H1 (cell line): ENCODE measurements around the gene ZNF423. TPM values are rescaled to one million over a fixed set of nuclear protein-coding genes. Genes with fewer than 3 reads are reported as not detected.

Experiments
- CTCF ChIA-PET: fragments of 300-600 bp; sonication (Branson Sonifier 250); formaldehyde crosslinking; loops from one replicate; lab custom pipeline; 2021; ENCODE audit not compliant: partially characterized antibody; lab: Charles Lee
- POLR2A ChIA-PET: fragments of 300-600 bp; sonication (Branson Sonifier 250); formaldehyde crosslinking; loops from one replicate; lab custom pipeline; 2021; ENCODE audit warnings: inconsistent platforms; ENCODE audit not compliant: partially characterized antibody; lab: Charles Lee
- DNase-seq, 2 experiments: peaks; one replicate each; pipeline versions ENCODE4 v3.0.0 to v3.0.0-alpha.2; 2010 to 2022; ENCODE audit warnings: low spot score in 2 of 2, low read depth in 1 of 2, mixed read lengths in 1 of 2
- FAIRE-seq: peaks from 2 replicates; lab custom pipeline; 2011; peaks lifted over from hg19 to GRCh38; lab: Jason Lieb, UNC
- H2AFZ ChIP-seq: 2 replicates; pipeline ENCODE4 v1.8.1; 2012; ENCODE audit warnings: low read length, inconsistent platforms
- H2AK5ac ChIP-seq: 2 replicates; pipeline ENCODE4 v1.6.1; 2013; ENCODE audit warnings: low read depth, low read length
- H2BK120ac ChIP-seq: replicated peaks from 2 replicates; pipeline ENCODE3; 2013; ENCODE audit warnings: low read depth, low read length, inconsistent platforms
- H2BK12ac ChIP-seq: 2 replicates; pipeline ENCODE4 v1.6.1; 2013; ENCODE audit warnings: low read depth, low read length
- H2BK15ac ChIP-seq: 2 replicates; pipeline ENCODE4 v1.6.1; 2013; ENCODE audit warnings: low read length
- H2BK20ac ChIP-seq: 2 replicates; pipeline ENCODE4 v1.6.1; 2013; ENCODE audit warnings: low read length
- H2BK5ac ChIP-seq: 2 replicates; pipeline ENCODE4 v1.6.1; 2013; ENCODE audit warnings: low read depth, low read length
- H3K14ac ChIP-seq: 2 replicates; pipeline ENCODE4 v1.6.1; 2013; ENCODE audit warnings: inconsistent platforms; ENCODE audit not compliant: insufficient read length
- H3K18ac ChIP-seq: 2 replicates; pipeline ENCODE4 v1.6.1; 2013; ENCODE audit warnings: low read length; ENCODE audit errors: extremely low read depth
- H3K23ac ChIP-seq: 2 replicates; pipeline ENCODE4 v1.6.1; 2013; ENCODE audit warnings: inconsistent platforms; ENCODE audit not compliant: insufficient read length
- H3K23me2 ChIP-seq: 2 replicates; pipeline ENCODE4 v1.6.1; 2013; ENCODE audit warnings: low read depth, low read length
- H3K27ac ChIP-seq: 2 replicates; pipeline ENCODE4 v1.6.1; 2011; ENCODE audit warnings: low read depth, low read length, inconsistent platforms
- H3K27me3 ChIP-seq, 4 experiments: replicated peaks in 1 of 4; 1 replicate in 1 of 4; 2 replicates in 3 of 4; pipeline versions ENCODE4 v1.6.1 to v1.8.1; 2011 to 2013; ENCODE audit warnings: low read length in 3 of 4, mild to moderate bottlenecking in 3 of 4, inconsistent platforms in 2 of 4, mixed read lengths in 2 of 4, moderate library complexity in 1 of 4; ENCODE audit not compliant: control insufficient read depth in 3 of 4, insufficient read depth in 3 of 4; ENCODE audit errors: extremely low read depth in 1 of 4
- H3K36me3 ChIP-seq, 4 experiments: 2 replicates each; pipeline versions ENCODE4 v1.6.1 to v1.8.1; 2011 to 2013; ENCODE audit warnings: mild to moderate bottlenecking in 4 of 4, low read length in 3 of 4, moderate library complexity in 2 of 4, control low read depth in 1 of 4, inconsistent platforms in 1 of 4; ENCODE audit not compliant: insufficient read depth in 4 of 4, control insufficient read depth in 2 of 4
- H3K4ac ChIP-seq: replicated peaks from 2 replicates; pipeline ENCODE3; 2013; ENCODE audit warnings: low read length, low read depth, mixed read lengths, inconsistent platforms; ENCODE audit not compliant: insufficient read length
- H3K4me1 ChIP-seq, 4 experiments: replicated peaks in 1 of 4; 1 replicate in 1 of 4; 2 replicates in 3 of 4; pipeline versions ENCODE4 v1.6.1 to v1.8.1; 2011 to 2013; ENCODE audit warnings: low read length in 3 of 4, inconsistent platforms in 2 of 4, mixed read lengths in 1 of 4; ENCODE audit not compliant: insufficient read depth in 4 of 4, control insufficient read depth in 3 of 4
- H3K4me2 ChIP-seq, 2 experiments: 2 replicates each; pipeline versions ENCODE4 v1.6.1 to v1.8.1; 2011 to 2013; ENCODE audit warnings: low read depth in 2 of 2, low read length in 2 of 2, control low read depth in 1 of 2, inconsistent platforms in 1 of 2, mild to moderate bottlenecking in 1 of 2; ENCODE audit not compliant: insufficient read depth in 1 of 2
- H3K4me3 ChIP-seq, 4 experiments: fragments of 200-600, 300-600 bp in 1 of 4; sonication (generic), shearing (Covaris generic), sonication (Bioruptor Twin) in 1 of 4; 2 replicates each; pipeline versions ENCODE4 v1.5.1 to v1.8.1; 2011 to 2016; ENCODE audit warnings: low read length in 4 of 4, low read depth in 3 of 4, control low read depth in 2 of 4, inconsistent platforms in 2 of 4, mild to moderate bottlenecking in 2 of 4, mixed read lengths in 1 of 4, moderate library complexity in 1 of 4; ENCODE audit not compliant: insufficient read depth in 2 of 4; ENCODE audit errors: extremely low read depth in 1 of 4
- H3K56ac ChIP-seq: replicated peaks from 2 replicates; pipeline ENCODE3; 2013; ENCODE audit warnings: low read depth, mild to moderate bottlenecking, mixed read lengths, low read length, inconsistent platforms; ENCODE audit not compliant: insufficient read length
- H3K79me1 ChIP-seq: 2 replicates; pipeline ENCODE4 v1.6.1; 2013; ENCODE audit warnings: low read depth, low read length, control low read depth
- H3K79me2 ChIP-seq, 2 experiments: 2 replicates each; pipeline versions ENCODE4 v1.6.1 to v1.8.1; 2012 to 2013; ENCODE audit warnings: low read length in 2 of 2, mild to moderate bottlenecking in 2 of 2, inconsistent platforms in 1 of 2; ENCODE audit not compliant: insufficient read depth in 2 of 2, control insufficient read depth in 1 of 2
- H3K9ac ChIP-seq, 4 experiments: replicated peaks in 1 of 4; 1 replicate in 1 of 4; 2 replicates in 3 of 4; pipeline versions ENCODE4 v1.6.1 to v1.8.1; 2011 to 2013; ENCODE audit warnings: low read depth in 3 of 4, low read length in 3 of 4, control low read depth in 2 of 4, mild to moderate bottlenecking in 2 of 4, moderate library complexity in 2 of 4, inconsistent platforms in 1 of 4; ENCODE audit errors: extremely low read depth in 1 of 4
- H3K9me3 ChIP-seq, 2 experiments: 2 replicates each; pipeline versions ENCODE4 v1.6.1 to v1.8.1; 2012 to 2013; ENCODE audit warnings: mild to moderate bottlenecking in 2 of 2, moderate library complexity in 2 of 2, control low read depth in 1 of 2, inconsistent platforms in 1 of 2, low read depth in 1 of 2, low read length in 1 of 2, mixed read lengths in 1 of 2; ENCODE audit not compliant: insufficient read depth in 2 of 2
- H4K20me1 ChIP-seq, 2 experiments: replicated peaks in 1 of 2; 2 replicates each; pipeline versions ENCODE3 to v1.8.1; 2011 to 2013; ENCODE audit warnings: inconsistent platforms in 2 of 2, low read length in 2 of 2, mild to moderate bottlenecking in 1 of 2; ENCODE audit not compliant: insufficient read depth in 2 of 2, control insufficient read depth in 1 of 2
- H4K5ac ChIP-seq: 2 replicates; pipeline ENCODE4 v1.6.1; 2013; ENCODE audit warnings: low read length, low read depth, mixed read lengths, inconsistent platforms; ENCODE audit not compliant: insufficient read length
- H4K8ac ChIP-seq: 2 replicates; pipeline ENCODE4 v1.8.0; 2013; ENCODE audit warnings: mild to moderate bottlenecking, moderate library complexity, low read length, inconsistent platforms; ENCODE audit not compliant: insufficient read depth; ENCODE audit errors: extremely low read depth
- H4K91ac ChIP-seq: replicated peaks from 2 replicates; pipeline ENCODE3; 2013; ENCODE audit warnings: low read length, mixed read lengths, inconsistent platforms; ENCODE audit not compliant: insufficient read length
- CEBPB ChIP-seq: IDR thresholded peaks from 2 replicates; pipeline ENCODE4 v1.6.1; 2012; ENCODE audit warnings: low read depth, low read length
- CHD1 ChIP-seq: IDR thresholded peaks from 2 replicates; pipeline ENCODE4 v1.6.1; 2012; ENCODE audit warnings: low read depth, low read length, improper control_type of control experiment
- MAX ChIP-seq: IDR thresholded peaks from 2 replicates; pipeline ENCODE4 v1.6.1; 2012; ENCODE audit warnings: inconsistent platforms
- NANOG ChIP-seq: IDR thresholded peaks from 2 replicates; pipeline ENCODE4 v1.6.1; 2011; ENCODE audit warnings: low read length, low read depth, mild to moderate bottlenecking, inconsistent platforms; ENCODE audit not compliant: insufficient read depth, poor library complexity, severe bottlenecking
- SRF ChIP-seq: IDR thresholded peaks from 2 replicates; pipeline ENCODE4 v1.6.1; 2011; ENCODE audit warnings: mild to moderate bottlenecking, low read depth, low read length, moderate library complexity
- TBP ChIP-seq: IDR thresholded peaks from 2 replicates; pipeline ENCODE4 v1.6.1; 2011; ENCODE audit warnings: low read depth, low read length, improper control_type of control experiment
- WGBS, 2 experiments: shearing (Covaris generic) in 1 of 2; methylation state at CpG; one replicate each; pipeline versions ENCODE4 v1.1.6 to v1.1.7; 2013 to 2015; ENCODE audit warnings: low lambda C conversion rate in 2 of 2, mixed read lengths in 2 of 2, inconsistent platforms in 1 of 2, low coverage in 1 of 2, missing lambda C conversion rate in 1 of 2; ENCODE audit not compliant: insufficient replicate concordance in 2 of 2, insufficient coverage in 1 of 2, insufficient read length in 1 of 2; ENCODE audit errors: extremely low coverage in 1 of 2, missing lambda C conversion rate in 1 of 2; 5-methylcytosine and 5-hydroxymethylcytosine counted together
- polyA plus RNA-seq, 7 experiments: library from polyadenylated mRNA; depleted of rRNA in 3 of 7; stranded (reverse) in 5 of 7; unstranded in 2 of 7; fragments of >200 nt in 5 of 7; fragments of 200-250 nt in 2 of 7; gene quantifications; 1 replicate in 5 of 7; 2 replicates in 1 of 7; 4 replicates in 1 of 7; pipeline versions ENCODE4 v1.2.1 to v1.2.3, GENCODE V29; 2011 to 2013; ENCODE audit warnings: missing spikeins in 2 of 7, mixed read lengths in 2 of 7
- total RNA-seq: library from RNA; stranded (reverse); fragmentation: NEBNext Ultra II Directional; extraction: Animal tissue kit (Norgen Biotek cat#: 25700); gene quantifications from 2 replicates; pipeline ENCODE4 v1.2.1, GENCODE V29; 2021

Gene ZNF423
- total and polyA plus RNA-seq, 2 of the 8 experiments (the other 6 are each of a cell fraction or from before 2014, with no cell fraction given): 38.2 to 52.3 TPM

DNA sequence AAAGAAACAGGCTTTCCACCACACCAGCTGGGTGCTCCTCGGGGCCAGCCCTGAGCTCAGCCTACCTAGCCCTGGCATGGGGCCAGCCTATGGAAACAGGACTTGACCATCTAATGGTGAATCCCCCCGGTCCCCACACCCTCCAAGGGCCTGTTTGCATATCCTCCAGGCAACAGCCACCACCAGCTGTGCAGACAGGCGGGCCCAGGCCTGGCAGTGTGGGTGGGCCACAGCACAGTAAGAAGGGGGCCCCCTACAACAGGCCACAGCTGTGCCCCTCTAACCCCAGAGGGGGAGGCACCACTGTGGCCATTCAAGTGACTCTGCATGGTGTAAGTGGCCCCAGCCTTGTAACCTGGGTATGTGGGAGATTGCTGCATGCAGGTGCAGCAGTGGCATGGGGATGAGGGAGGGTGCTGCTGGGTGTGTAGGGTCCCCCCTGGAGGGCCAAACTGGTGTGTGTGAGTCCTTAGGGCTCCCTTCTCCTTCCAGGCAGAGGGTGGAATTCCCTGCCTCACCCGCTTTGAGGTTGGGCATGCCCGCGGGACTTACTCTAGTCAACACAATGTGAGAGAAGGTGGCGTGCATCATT lies 334.1 kb downstream of the ZNF423 start:
- no peak overlapping the region; the same call in none of the 2 replicates for H2BK5ac ChIP-seq
- H4K91ac ChIP-seq: no peak overlapping the region
- no peak overlapping the region for H2BK20ac ChIP-seq
- no peak overlapping the region for H2BK120ac ChIP-seq
- 86% methylated on average over 7 of the region's 7 CpGs; no CpG with 5 or more reads in 1 of the 2 experiments for WGBS, 2 experiments
- H4K8ac ChIP-seq: no peak overlapping the region
- no peak overlapping the region for H3K4me3 ChIP-seq
- H2AK5ac ChIP-seq: no peak overlapping the region
- no peak for TF ChIP-seq CHD1
- no peak for TF ChIP-seq MAX
- TF ChIP-seq NANOG: no peak
- TF ChIP-seq CEBPB: no peak
- TF ChIP-seq SRF: no peak
- TF ChIP-seq TBP: no peak
- no peaks in the 10 kb centered on the region for H3K79me1 ChIP-seq
- H3K79me2 ChIP-seq: no peaks in the 10 kb centered on the region; a peak in 1 of 4 replicates
- ChIA-PET POLR2A (interaction anchor here (1.0 kb wide), 1 partner anchor 396 kb away, joined by 3 read pairs; no protein-coding TSS in a partner anchor), CTCF (interaction anchor here (0.8 to 2.3 kb wide), 8 partner anchors 10 to 114 kb away, joined by 3 to 9 read pairs (median 4); no protein-coding TSS in a partner anchor)
- no peaks in the 10 kb centered on the region for H3K27me3 ChIP-seq
- no peak overlapping the region for H4K5ac ChIP-seq
- H3K14ac ChIP-seq: no peak overlapping the region
- no peak overlapping the region for H3K4ac ChIP-seq
- H2BK15ac ChIP-seq: no peak overlapping the region
- H3K36me3 ChIP-seq: peaks cover 0 to 14% (median 0%) of the 10 kb centered on the region in 4 experiments; a peak in 3 of 8 replicates
- FAIRE-seq (no peak), DNase-seq (no peak)
- no peaks in the 10 kb centered on the region for H4K20me1 ChIP-seq
- H3K4me1 ChIP-seq: peaks cover 0 to 5% (median under 1%) of the 10 kb centered on the region in 4 experiments; a peak in 3 of 7 replicates
- H3K4me2 ChIP-seq: no peak overlapping the region
- H2BK12ac ChIP-seq: no peak overlapping the region
- H3K9me3 ChIP-seq: no peaks in the 10 kb centered on the region
- no peak overlapping the region for H3K9ac ChIP-seq
- no peak overlapping the region for H3K56ac ChIP-seq
- no peak overlapping the region for H2AFZ ChIP-seq
- H3K27ac ChIP-seq: no peak overlapping the region
- H3K23ac ChIP-seq: no peak overlapping the region
- no peaks in the 10 kb centered on the region for H3K23me2 ChIP-seq
- H3K18ac ChIP-seq: no peak overlapping the region
